HEK293 (cell line): ENCODE data around the gene PROCA1.
A peak's percentile ranks its signal among the peaks of the same experiment; 100 is the strongest.

Experiments used
- GLI2 ChIP-seq: fragments of 450-650 bp; formaldehyde crosslinking; IDR thresholded peaks from 2 replicates; pipeline ENCODE4; 2017; ENCODE audit warnings: missing biosample characterization, missing genetic modification characterization, low read depth, borderline replicate concordance
- GLI4 ChIP-seq: fragments of 450-650 bp; formaldehyde crosslinking; IDR thresholded peaks from 2 replicates; pipeline ENCODE4 v1.5.1; 2016; ENCODE audit warnings: missing biosample characterization, missing genetic modification characterization
- GLIS2 ChIP-seq: fragments of 450-650 bp; formaldehyde crosslinking; IDR thresholded peaks from 2 replicates; pipeline ENCODE4 v1.5.1; 2016; ENCODE audit warnings: missing biosample characterization, missing genetic modification characterization
- SETDB1 ChIP-seq: IDR thresholded peaks from one replicate; pipeline ENCODE4 v1.6.1; 2017; ENCODE audit warnings: mild to moderate bottlenecking, low read length, moderate library complexity, mixed read lengths; ENCODE audit not compliant: insufficient read length
- ZNF10 ChIP-seq: fragments of 450-650 bp; formaldehyde crosslinking; IDR thresholded peaks from 2 replicates; pipeline ENCODE4 v1.5.1; 2017; ENCODE audit warnings: missing biosample characterization, missing genetic modification characterization
- ZNF114 ChIP-seq: fragments of 450-650 bp; formaldehyde crosslinking; IDR thresholded peaks from 2 replicates; pipeline ENCODE4 v1.5.0; 2017; ENCODE audit warnings: missing biosample characterization, missing genetic modification characterization
- ZNF148 ChIP-seq: fragments of 450-650 bp; formaldehyde crosslinking; IDR thresholded peaks from 2 replicates; pipeline ENCODE4 v1.5.0; 2017; ENCODE audit warnings: missing biosample characterization, missing genetic modification characterization, borderline replicate concordance
- ZNF175 ChIP-seq: fragments of 450-650 bp; formaldehyde crosslinking; IDR thresholded peaks from 2 replicates; pipeline ENCODE4 v1.5.1; 2016; ENCODE audit warnings: missing biosample characterization, missing genetic modification characterization
- ZNF280D ChIP-seq: fragments of 450-650 bp; formaldehyde crosslinking; IDR thresholded peaks from 2 replicates; pipeline ENCODE4 v1.5.1; 2016; ENCODE audit warnings: missing biosample characterization, missing genetic modification characterization
- ZNF335 ChIP-seq: fragments of 450-650 bp; formaldehyde crosslinking; conservative IDR thresholded peaks from 2 replicates; pipeline ENCODE4 v1.5.1; 2016; ENCODE audit warnings: missing biosample characterization, missing genetic modification characterization
- ZNF354C ChIP-seq: fragments of 450-650 bp; formaldehyde crosslinking; IDR thresholded peaks from 2 replicates; pipeline ENCODE4 v1.5.1; 2016; ENCODE audit warnings: missing biosample characterization, missing genetic modification characterization, low read depth, borderline replicate concordance
- ZNF366 ChIP-seq: fragments of 450-650 bp; formaldehyde crosslinking; conservative IDR thresholded peaks from 2 replicates; pipeline ENCODE4 v1.5.1; 2016; ENCODE audit warnings: missing biosample characterization, missing genetic modification characterization
- ZNF37A ChIP-seq: fragments of 450-650 bp; IDR thresholded peaks from 2 replicates; pipeline ENCODE4 v1.5.1; 2018; ENCODE audit warnings: missing biosample characterization, missing genetic modification characterization
- ZNF416 ChIP-seq: fragments of 450-650 bp; formaldehyde crosslinking; IDR thresholded peaks from 2 replicates; pipeline ENCODE4 v1.5.1; 2016; ENCODE audit warnings: missing biosample characterization, missing genetic modification characterization
- ZNF48 ChIP-seq: fragments of 450-650 bp; formaldehyde crosslinking; IDR thresholded peaks from 2 replicates; pipeline ENCODE4 v1.5.1; 2016; ENCODE audit warnings: missing biosample characterization, missing genetic modification characterization
- ZNF677 ChIP-seq: fragments of 450-650 bp; IDR thresholded peaks from 2 replicates; pipeline ENCODE4 v1.5.0; 2018; ENCODE audit warnings: missing biosample characterization, mild to moderate bottlenecking, missing genetic modification characterization, moderate library complexity
- ZNF843 ChIP-seq: fragments of 450-650 bp; formaldehyde crosslinking; IDR thresholded peaks from 2 replicates; pipeline ENCODE4 v1.5.1; 2016; ENCODE audit warnings: missing biosample characterization, missing genetic modification characterization
- ZSCAN18 ChIP-seq: fragments of 450-650 bp; formaldehyde crosslinking; IDR thresholded peaks from 2 replicates; pipeline ENCODE4 v1.5.1; 2016; ENCODE audit warnings: missing biosample characterization, missing genetic modification characterization
- TF ChIP-seq, protein P1 (sequence below): fragments of 450-650 bp; formaldehyde crosslinking; IDR thresholded peaks from 2 replicates; pipeline ENCODE4 v1.5.1; 2016; ENCODE audit warnings: missing biosample characterization, missing genetic modification characterization
- TF ChIP-seq, protein P2 (sequence below): fragments of 450-650 bp; formaldehyde crosslinking; IDR thresholded peaks from 2 replicates; pipeline ENCODE4 v1.5.1; 2016; ENCODE audit warnings: missing biosample characterization, missing genetic modification characterization
- TF ChIP-seq, protein P3 (sequence below): fragments of 450-650 bp; formaldehyde crosslinking; IDR thresholded peaks from 2 replicates; pipeline ENCODE4 v1.5.1; 2016; ENCODE audit warnings: missing biosample characterization, missing genetic modification characterization
- TF ChIP-seq, protein P4 (sequence below): fragments of 450-650 bp; IDR thresholded peaks from 2 replicates; pipeline ENCODE4 v1.5.1; 2018; ENCODE audit warnings: missing biosample characterization, missing genetic modification characterization

The PROCA1 gene

GRCh38 chr17:28724500-28725165, 12.9 kb upstream of the PROCA1 start (continued):
- TF ChIP-seq, protein P1, sequence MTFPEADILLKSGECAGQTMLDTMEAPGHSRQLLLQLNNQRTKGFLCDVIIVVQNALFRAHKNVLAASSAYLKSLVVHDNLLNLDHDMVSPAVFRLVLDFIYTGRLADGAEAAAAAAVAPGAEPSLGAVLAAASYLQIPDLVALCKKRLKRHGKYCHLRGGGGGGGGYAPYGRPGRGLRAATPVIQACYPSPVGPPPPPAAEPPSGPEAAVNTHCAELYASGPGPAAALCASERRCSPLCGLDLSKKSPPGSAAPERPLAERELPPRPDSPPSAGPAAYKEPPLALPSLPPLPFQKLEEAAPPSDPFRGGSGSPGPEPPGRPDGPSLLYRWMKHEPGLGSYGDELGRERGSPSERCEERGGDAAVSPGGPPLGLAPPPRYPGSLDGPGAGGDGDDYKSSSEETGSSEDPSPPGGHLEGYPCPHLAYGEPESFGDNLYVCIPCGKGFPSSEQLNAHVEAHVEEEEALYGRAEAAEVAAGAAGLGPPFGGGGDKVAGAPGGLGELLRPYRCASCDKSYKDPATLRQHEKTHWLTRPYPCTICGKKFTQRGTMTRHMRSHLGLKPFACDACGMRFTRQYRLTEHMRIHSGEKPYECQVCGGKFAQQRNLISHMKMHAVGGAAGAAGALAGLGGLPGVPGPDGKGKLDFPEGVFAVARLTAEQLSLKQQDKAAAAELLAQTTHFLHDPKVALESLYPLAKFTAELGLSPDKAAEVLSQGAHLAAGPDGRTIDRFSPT (tag by site-specific recombination) = no peak
- peak; percentile 40; the same call in 1 of the 2 replicates for TF ChIP-seq ZNF10 (tag by site-specific recombination)
- TF ChIP-seq ZNF416 (tag by site-specific recombination) = no peak
- TF ChIP-seq ZNF48 (tag by site-specific recombination) = no peak
- TF ChIP-seq, protein P2, sequence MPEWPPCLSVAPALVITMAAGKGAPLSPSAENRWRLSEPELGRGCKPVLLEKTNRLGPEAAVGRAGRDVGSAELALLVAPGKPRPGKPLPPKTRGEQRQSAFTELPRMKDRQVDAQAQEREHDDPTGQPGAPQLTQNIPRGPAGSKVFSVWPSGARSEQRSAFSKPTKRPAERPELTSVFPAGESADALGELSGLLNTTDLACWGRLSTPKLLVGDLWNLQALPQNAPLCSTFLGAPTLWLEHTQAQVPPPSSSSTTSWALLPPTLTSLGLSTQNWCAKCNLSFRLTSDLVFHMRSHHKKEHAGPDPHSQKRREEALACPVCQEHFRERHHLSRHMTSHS = no peak
- no peak for TF ChIP-seq ZNF335
- TF ChIP-seq, protein P3, sequence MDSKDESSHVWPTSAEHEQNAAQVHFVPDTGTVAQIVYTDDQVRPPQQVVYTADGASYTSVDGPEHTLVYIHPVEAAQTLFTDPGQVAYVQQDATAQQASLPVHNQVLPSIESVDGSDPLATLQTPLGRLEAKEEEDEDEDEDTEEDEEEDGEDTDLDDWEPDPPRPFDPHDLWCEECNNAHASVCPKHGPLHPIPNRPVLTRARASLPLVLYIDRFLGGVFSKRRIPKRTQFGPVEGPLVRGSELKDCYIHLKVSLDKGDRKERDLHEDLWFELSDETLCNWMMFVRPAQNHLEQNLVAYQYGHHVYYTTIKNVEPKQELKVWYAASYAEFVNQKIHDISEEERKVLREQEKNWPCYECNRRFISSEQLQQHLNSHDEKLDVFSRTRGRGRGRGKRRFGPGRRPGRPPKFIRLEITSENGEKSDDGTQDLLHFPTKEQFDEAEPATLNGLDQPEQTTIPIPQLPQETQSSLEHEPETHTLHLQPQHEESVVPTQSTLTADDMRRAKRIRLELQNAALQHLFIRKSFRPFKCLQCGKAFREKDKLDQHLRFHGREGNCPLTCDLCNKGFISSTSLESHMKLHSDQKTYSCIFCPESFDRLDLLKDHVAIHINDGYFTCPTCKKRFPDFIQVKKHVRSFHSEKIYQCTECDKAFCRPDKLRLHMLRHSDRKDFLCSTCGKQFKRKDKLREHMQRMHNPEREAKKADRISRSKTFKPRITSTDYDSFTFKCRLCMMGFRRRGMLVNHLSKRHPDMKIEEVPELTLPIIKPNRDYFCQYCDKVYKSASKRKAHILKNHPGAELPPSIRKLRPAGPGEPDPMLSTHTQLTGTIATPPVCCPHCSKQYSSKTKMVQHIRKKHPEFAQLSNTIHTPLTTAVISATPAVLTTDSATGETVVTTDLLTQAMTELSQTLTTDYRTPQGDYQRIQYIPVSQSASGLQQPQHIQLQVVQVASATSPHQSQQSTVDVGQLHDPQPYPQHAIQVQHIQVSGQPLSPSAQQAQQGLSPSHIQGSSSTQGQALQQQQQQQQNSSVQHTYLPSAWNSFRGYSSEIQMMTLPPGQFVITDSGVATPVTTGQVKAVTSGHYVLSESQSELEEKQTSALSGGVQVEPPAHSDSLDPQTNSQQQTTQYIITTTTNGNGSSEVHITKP = no peak
- no peak for TF ChIP-seq ZNF280D (tag by site-specific recombination)
- no peak for TF ChIP-seq ZNF677 (tag by site-specific recombination)
- no peak for TF ChIP-seq ZNF114 (tag by site-specific recombination)
- no peak for TF ChIP-seq GLI4 (tag by site-specific recombination)
- TF ChIP-seq ZNF843 = no peak
- no peak for TF ChIP-seq ZNF37A (tag by site-specific recombination)
- TF ChIP-seq ZSCAN18 (tag by site-specific recombination) = no peak
- TF ChIP-seq ZNF175 (tag by site-specific recombination) = no peak
- no peak for TF ChIP-seq GLIS2 (tag by site-specific recombination)
- TF ChIP-seq ZNF354C (tag by site-specific recombination) = no peak
- TF ChIP-seq ZNF366 (tag by site-specific recombination) = peak; percentile 9; the same call in 1 of the 2 replicates
- no peak for TF ChIP-seq GLI2 (tag by site-specific recombination)
- TF ChIP-seq SETDB1 = no peak
- no peak for TF ChIP-seq ZNF148 (tag by site-specific recombination)
- TF ChIP-seq, protein P4, sequence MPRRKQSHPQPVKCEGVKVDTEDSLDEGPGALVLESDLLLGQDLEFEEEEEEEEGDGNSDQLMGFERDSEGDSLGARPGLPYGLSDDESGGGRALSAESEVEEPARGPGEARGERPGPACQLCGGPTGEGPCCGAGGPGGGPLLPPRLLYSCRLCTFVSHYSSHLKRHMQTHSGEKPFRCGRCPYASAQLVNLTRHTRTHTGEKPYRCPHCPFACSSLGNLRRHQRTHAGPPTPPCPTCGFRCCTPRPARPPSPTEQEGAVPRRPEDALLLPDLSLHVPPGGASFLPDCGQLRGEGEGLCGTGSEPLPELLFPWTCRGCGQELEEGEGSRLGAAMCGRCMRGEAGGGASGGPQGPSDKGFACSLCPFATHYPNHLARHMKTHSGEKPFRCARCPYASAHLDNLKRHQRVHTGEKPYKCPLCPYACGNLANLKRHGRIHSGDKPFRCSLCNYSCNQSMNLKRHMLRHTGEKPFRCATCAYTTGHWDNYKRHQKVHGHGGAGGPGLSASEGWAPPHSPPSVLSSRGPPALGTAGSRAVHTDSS (tag by site-specific recombination) = peak; percentile 76
